GM19025 (cell line): ENCODE measurements around the gene PLIN5.

Experiments
- ATAC-seq: cut with Tn5 transposase; IDR thresholded peaks from one replicate; pipeline ENCODE4 v1.9.1; 2021; ENCODE audit warnings: mild to moderate bottlenecking, low read depth, moderate library complexity; ENCODE audit not compliant: unreplicated experiment

The PLIN5 gene

GRCh38 chr19:4524808-4525562 is 10.0 kb downstream of the PLIN5 start:
- no peak for ATAC-seq

GRCh38 chr19:4523306-4524110 is 11.5 kb downstream of the PLIN5 start:
- ATAC-seq, result no peak

- no peak for ATAC-seq
Observed at GRCh38 chr19:4522291-4523002, 12.6 kb downstream of the PLIN5 start.

DNA sequence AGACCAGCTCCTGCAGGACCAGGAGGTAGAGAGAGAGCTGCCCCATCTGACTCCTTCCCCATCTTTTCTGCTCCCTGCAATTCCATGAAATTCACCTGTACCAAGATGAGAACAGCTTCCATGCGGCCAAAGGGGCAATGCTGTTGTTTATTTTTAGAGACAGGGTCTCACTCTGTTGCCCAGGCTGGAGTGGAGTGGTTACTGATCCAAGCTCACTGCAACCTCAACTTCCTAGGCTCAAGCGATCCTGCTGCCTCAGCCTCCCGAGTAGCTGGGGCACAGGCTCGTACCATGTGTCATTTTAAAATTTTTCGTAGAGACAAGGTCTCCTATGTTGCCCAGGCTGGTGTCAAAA is 13.2 kb downstream of the PLIN5 start:
- no peak for ATAC-seq

- ATAC-seq, result no peak
Observed at GRCh38 chr19:4521170-4521887, 13.7 kb downstream of the PLIN5 start.

- ATAC-seq, result no peak
Observed at GRCh38 chr19:4519521-4520277, 15.3 kb downstream of the PLIN5 start.

DNA sequence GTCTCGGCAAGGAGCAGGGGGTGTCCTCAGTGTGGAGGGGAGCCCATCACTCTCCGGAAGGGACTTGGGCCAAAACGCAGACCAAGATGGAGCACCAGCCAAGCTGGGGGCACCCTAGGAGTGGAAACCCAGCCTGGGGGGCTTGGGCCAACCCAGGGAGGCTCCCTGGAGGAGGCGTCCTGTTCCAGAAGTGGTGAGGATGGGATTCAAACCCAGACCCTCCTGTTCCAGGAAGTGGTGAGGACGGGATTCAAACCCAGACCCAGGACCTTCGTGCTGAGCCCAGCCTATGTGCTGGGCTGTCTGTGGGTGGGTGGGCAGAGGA is 15.9 kb downstream of the PLIN5 start:
- ATAC-seq, result no peak

DNA sequence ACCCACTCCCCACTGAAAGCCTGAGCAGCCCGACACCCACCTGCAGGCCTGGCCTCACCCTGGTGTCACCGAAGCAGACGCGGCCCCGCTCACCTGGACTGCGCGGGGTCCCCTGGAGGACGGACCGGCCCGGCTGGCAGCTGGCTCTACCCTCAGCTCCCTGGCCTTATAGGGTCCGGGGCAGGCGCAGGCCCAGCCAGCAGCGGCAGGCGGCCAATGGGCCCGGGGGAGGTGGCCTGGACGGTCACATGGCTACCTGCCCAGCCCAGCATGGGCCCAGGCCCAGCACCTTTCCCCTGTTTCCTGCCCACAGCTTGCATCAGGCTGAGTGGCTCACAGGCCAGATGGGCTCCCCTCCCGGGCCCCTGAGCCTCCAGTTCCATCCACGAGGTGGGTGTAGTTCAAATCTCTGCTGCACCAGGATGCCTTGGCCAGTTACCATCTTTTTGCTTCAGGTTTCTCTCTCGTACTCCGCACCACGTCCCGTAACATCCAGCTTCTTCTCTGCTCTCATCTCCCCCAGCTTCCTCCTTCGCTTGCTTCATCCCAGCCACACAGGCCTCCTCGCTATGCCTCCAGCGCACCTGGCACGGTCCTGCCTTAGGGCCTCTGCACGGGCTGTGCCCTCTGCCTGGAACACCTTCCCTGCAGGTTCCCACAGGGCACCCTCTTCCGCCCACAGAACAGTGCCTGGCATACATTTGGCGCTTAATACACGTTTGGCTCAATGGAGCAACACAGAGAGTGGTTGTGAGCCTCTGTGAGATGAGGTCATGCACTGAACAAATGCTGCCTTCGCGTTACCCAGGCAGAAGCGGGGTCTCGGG is 16.5 kb downstream of the PLIN5 start, which contains the start of gene PLIN4:
Gene PLIN4, minus strand, starts transcription at position 142 of the 827 bp plus-strand sequence. CDS start 214 bp downstream, outside the sequence.
- no peak for ATAC-seq

DNA sequence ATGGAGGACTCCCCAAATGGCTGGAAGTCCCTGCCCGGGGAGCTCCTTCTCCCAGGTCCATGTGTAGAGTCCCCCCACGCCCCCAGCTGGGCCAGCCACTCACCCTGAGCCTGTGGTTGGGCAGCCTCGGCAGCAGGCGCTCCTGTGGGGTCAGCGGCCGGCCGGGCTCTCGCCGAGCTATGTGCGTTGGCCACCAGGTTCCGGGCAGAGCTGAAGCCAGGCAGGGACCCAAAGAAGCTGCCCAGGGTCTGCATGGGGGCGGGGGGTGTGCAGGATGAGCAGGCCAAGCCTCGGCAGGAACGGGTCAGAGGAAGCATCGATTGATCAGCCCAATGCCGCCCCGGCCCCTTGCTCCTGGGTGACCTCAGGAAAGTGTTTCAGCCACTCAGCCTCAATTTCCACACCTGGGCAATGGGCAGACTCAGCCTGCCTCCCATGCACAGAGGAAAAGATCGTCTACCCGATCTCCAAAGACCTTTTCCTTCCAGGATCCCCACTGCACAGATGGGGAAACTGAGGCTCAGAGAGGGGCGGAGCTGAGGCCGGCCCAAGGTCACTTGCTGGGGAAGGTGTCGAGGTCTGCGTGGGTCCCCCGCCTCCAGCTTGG is 17.5 kb downstream of the PLIN5 start:
- ATAC-seq, result no peak

- no peak for ATAC-seq
Observed at GRCh38 chr19:4516939-4517300, 18.1 kb downstream of the PLIN5 start.

GRCh38 chr19:4516199-4516938 is 18.7 kb downstream of the PLIN5 start:
- no peak for ATAC-seq

DNA sequence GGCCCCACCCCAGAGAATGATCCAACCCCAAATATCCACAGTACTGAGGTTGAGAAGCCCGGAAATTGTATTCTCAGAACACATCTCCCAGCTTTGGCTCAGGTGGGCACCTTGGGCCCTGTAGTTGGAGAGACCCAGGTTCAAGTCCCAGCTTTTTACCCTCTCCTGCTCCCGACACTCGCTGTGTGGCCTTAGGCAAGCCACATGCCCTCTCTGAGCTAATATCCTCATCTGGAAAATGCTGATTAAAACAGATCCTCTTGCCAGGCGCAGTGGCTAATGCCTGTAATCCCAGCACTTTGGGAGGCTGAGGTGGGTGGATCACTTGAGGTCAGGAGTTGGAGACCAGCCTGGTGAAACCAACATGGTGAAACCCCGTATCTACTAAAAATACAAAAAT is 19.3 kb downstream of the PLIN5 start:
- no peak for ATAC-seq

- no peak for ATAC-seq
Observed at GRCh38 chr19:4513248-4513647, 21.8 kb downstream of the PLIN5 start.

GRCh38 chr19:4512070-4512469 is 23.0 kb downstream of the PLIN5 start:
- no peak for ATAC-seq

- no peak for ATAC-seq
Observed at GRCh38 chr19:4511300-4512054, 23.5 kb downstream of the PLIN5 start.

- no peak for ATAC-seq
Observed at GRCh38 chr19:4510435-4511255, 24.4 kb downstream of the PLIN5 start.

GRCh38 chr19:4508698-4509097 is 26.3 kb downstream of the PLIN5 start:
- no peak for ATAC-seq
